K562 (cell line): Measurements from ENCODE around the gene TBPL2. TPM values are rescaled to one million over a fixed set of nuclear protein-coding genes. Genes with fewer than 3 reads are reported as not detected.
"Not testable (repeated sequence)": the region's sequence is repeated elsewhere in the genome, so short reads cannot be mapped to it uniquely, and the experiment has no call there.

Experiments used
- ATAC-seq: fragments of 200-7000 bp; cut with Tn5 transposase; 3 replicates; pipeline ENCODE4 v1.9.1; 2020; ENCODE audit warnings: moderate library complexity
- BruUV-seq: library from RNA; stranded (reverse); fragments of 400-500 nt; replicated peaks from 2 replicates; lab custom pipeline; 2021; lab: Mats Ljungman, UMichigan
- CTCF ChIA-PET: fragments of 300-600 bp; formaldehyde crosslinking; extraction: SDS; loops from one replicate; lab custom pipeline; 2021; ENCODE audit warnings: low intra/inter-chr PET ratio; lab: Yijun Ruan, JAX
- POLR2A ChIA-PET: fragments of 300-600, 350-650 bp; sonication (Branson Sonifier 250); formaldehyde crosslinking; extraction: SDS; loops from one replicate; lab custom pipeline; 2021; ENCODE audit warnings: antibody characterized with exemption, inconsistent platforms; lab: Yijun Ruan, JAX
- DNase-seq, 4 experiments: peaks; one replicate each; pipeline versions ENCODE4 v3.0.0 to v3.0.0-alpha.2; 2011 to 2018; ENCODE audit warnings: low spot score in 3 of 4, mixed read lengths in 3 of 4; ENCODE audit errors: extremely low read depth in 1 of 4
- FAIRE-seq: peaks from 2 replicates; lab custom pipeline; 2011; peaks lifted over from hg19 to GRCh38; lab: Jason Lieb, UNC
- H2AFZ ChIP-seq: 2 replicates; pipeline ENCODE4 v1.6.0; 2011; ENCODE audit warnings: low read depth, low read length, control low read depth, inconsistent platforms
- H3K27ac ChIP-seq: fragments of 200-600 bp; 3 replicates; pipeline ENCODE4 v1.8.0; 2011; ENCODE audit warnings: low read depth, mild to moderate bottlenecking, control low read depth, inconsistent platforms, low read length, moderate library complexity, mixed read lengths; ENCODE audit errors: extremely low read depth
- H3K27me3 ChIP-seq, 2 experiments: fragments of 300-600 bp in 1 of 2; 2 replicates in 1 of 2; 3 replicates in 1 of 2; pipeline versions ENCODE4 v1.6.0 to v1.8.0; 2011; ENCODE audit warnings: inconsistent platforms in 2 of 2, low read length in 2 of 2, mild to moderate bottlenecking in 1 of 2, mixed read lengths in 1 of 2, moderate library complexity in 1 of 2; ENCODE audit not compliant: control insufficient read depth in 2 of 2, insufficient read depth in 2 of 2
- H3K36me3 ChIP-seq: fragments of 300-600 bp; 3 replicates; pipeline ENCODE4 v1.8.0; 2011; ENCODE audit warnings: mild to moderate bottlenecking, low read length, inconsistent platforms; ENCODE audit not compliant: control insufficient read depth, insufficient read depth
- H3K4me1 ChIP-seq, 2 experiments: fragments of 200-600 bp in 1 of 2; replicated peaks in 1 of 2; 2 replicates in 1 of 2; 3 replicates in 1 of 2; pipeline versions ENCODE4 v1.5.1 to v1.8.0; 2011; ENCODE audit warnings: inconsistent platforms in 2 of 2, low read length in 2 of 2, mild to moderate bottlenecking in 1 of 2, mixed read lengths in 1 of 2, moderate library complexity in 1 of 2; ENCODE audit not compliant: control insufficient read depth in 2 of 2, insufficient read depth in 2 of 2
- H3K4me2 ChIP-seq: 2 replicates; pipeline ENCODE4 v1.6.1; 2011; ENCODE audit warnings: low read length, control low read depth, inconsistent platforms, mixed read lengths; ENCODE audit not compliant: insufficient read depth
- H3K4me3 ChIP-seq: fragments of 200-600 bp; sonication (generic), shearing (Covaris generic); 2 replicates; pipeline ENCODE4 v1.5.1; 2016; ENCODE audit warnings: control low read depth, inconsistent platforms
- H3K79me2 ChIP-seq: fragments of 200-600 bp; 3 replicates; pipeline ENCODE4 v1.8.0; 2011; ENCODE audit warnings: low read length, inconsistent platforms; ENCODE audit not compliant: control insufficient read depth, insufficient read depth
- H3K9ac ChIP-seq, 2 experiments: 2 replicates each; pipeline versions ENCODE4 v1.6.0 to v1.6.1; 2011; ENCODE audit warnings: low read depth in 2 of 2, low read length in 2 of 2, control low read depth in 1 of 2, inconsistent platforms in 1 of 2, mild to moderate bottlenecking in 1 of 2, mixed read lengths in 1 of 2; ENCODE audit not compliant: insufficient read depth in 1 of 2
- H3K9me1 ChIP-seq: one replicate; pipeline ENCODE4 v1.6.0; 2011; ENCODE audit warnings: inconsistent platforms, mild to moderate bottlenecking, low read length, moderate library complexity; ENCODE audit not compliant: control insufficient read depth, insufficient read depth
- H3K9me3 ChIP-seq: replicated peaks from 2 replicates; pipeline ENCODE4 v1.5.1; 2011; ENCODE audit warnings: low read depth, low read length, inconsistent platforms; ENCODE audit not compliant: control insufficient read depth, insufficient read depth
- H4K20me1 ChIP-seq: replicated peaks from 2 replicates; pipeline ENCODE4 v1.6.1; 2011; ENCODE audit warnings: low read length, inconsistent platforms, mixed read lengths; ENCODE audit not compliant: control insufficient read depth, insufficient read depth
- BMI1 ChIP-seq: fragments of 150-350 bp; IDR thresholded peaks from 2 replicates; pipeline ENCODE4 v1.6.1; 2014; ENCODE audit warnings: low read length
- DIDO1 ChIP-seq: fragments of 450-650 bp; IDR thresholded peaks from 2 replicates; pipeline ENCODE4 v1.6.1; 2016; ENCODE audit warnings: low read depth, missing biosample characterization, missing genetic modification characterization
- GATAD2B ChIP-seq: fragments of 450-650 bp; IDR thresholded peaks from 2 replicates; pipeline ENCODE4 v1.6.1; 2017; ENCODE audit warnings: mild to moderate bottlenecking, borderline replicate concordance
- MAFK ChIP-seq: IDR thresholded peaks from 2 replicates; pipeline ENCODE4 v1.6.1; 2011; ENCODE audit warnings: low read length, improper control_type of control experiment
- SUPT5H ChIP-seq: fragments of 450-650 bp; IDR thresholded peaks from 2 replicates; pipeline ENCODE4 v1.6.1; 2016
- TCF3 ChIP-seq: sonication (generic); formaldehyde crosslinking; IDR thresholded peaks from 2 replicates; pipeline ENCODE4 v1.4.0; 2020; ENCODE audit warnings: mild to moderate bottlenecking, missing genetic modification reagents
- YBX1 ChIP-seq: fragments of 450-650 bp; IDR thresholded peaks from 2 replicates; pipeline ENCODE4 v1.7.1; 2016; ENCODE audit warnings: mild to moderate bottlenecking
- ZBTB49 ChIP-seq: sonication (generic); formaldehyde crosslinking; IDR thresholded peaks from 2 replicates; pipeline ENCODE4 v1.8.0; 2022; ENCODE audit warnings: missing genetic modification reagents, mild to moderate bottlenecking, borderline replicate concordance
- ZNF589 ChIP-seq: fragments of 200-800 bp; sonication (Bioruptor generic); IDR thresholded peaks from 2 replicates; pipeline ENCODE4 v1.6.1; 2016; ENCODE audit warnings: low read depth, missing genetic modification characterization, missing compliant biosample characterization
- WGBS: fragments of 100-300 bp; shearing (Covaris generic); methylation state at CpG from one replicate; pipeline ENCODE4 v1.1.6; 2016; ENCODE audit warnings: low coverage, mixed read lengths; ENCODE audit not compliant: insufficient coverage; ENCODE audit errors: missing lambda C conversion rate; 5-methylcytosine and 5-hydroxymethylcytosine counted together
- in situ Hi-C: fragments of 300-500 bp; cut with MboI; formaldehyde crosslinking; loops from 4 replicates; pipeline ENCODE4 v1.15.0; 2018; ENCODE audit warnings: inconsistent platforms, mixed read lengths
- intact Hi-C: fragments of 100-400 bp; cut with micrococcal nuclease; formaldehyde crosslinking; loops from 2 replicates; pipeline ENCODE4 v1.14.2; 2022
- polyA plus RNA-seq, 8 experiments: library from polyadenylated mRNA; depleted of rRNA in 4 of 8; stranded (reverse) in 5 of 8; unstranded in 3 of 8; fragments of >200 nt; fragmentation: Nextera tagmentation in 2 of 8; fragmentation: Illumina TruSeq in 1 of 8; extraction: Ambion mirVana in 2 of 8; extraction: Trizol in 1 of 8; gene quantifications; 2 replicates each; pipeline versions ENCODE4 v1.2.1 to v1.2.3, GENCODE V29; 2011 to 2014; ENCODE audit warnings: inconsistent platforms in 1 of 8, missing spikeins in 1 of 8
- total RNA-seq, 7 experiments: library from RNA; depleted of rRNA in 6 of 7; stranded (reverse); fragments of >200 nt in 6 of 7; fragmentation: Illumina TruSeq in 2 of 7; extraction: Trizol in 2 of 7; gene quantifications; 2 replicates each; pipeline versions ENCODE4 v1.2.1 to v1.2.3, GENCODE V29; 2011 to 2021; ENCODE audit warnings: low replicate concordance in 1 of 7
- TF ChIP-seq, protein P1 (sequence below): fragments of 450-650 bp; IDR thresholded peaks from 2 replicates; pipeline ENCODE4 v1.6.1; 2016; ENCODE audit warnings: low read depth, mild to moderate bottlenecking, moderate library complexity

Gene TBPL2
- total and polyA plus RNA-seq, 9 of the 15 experiments (the other 6 are each of a cell fraction or from before 2014, with no cell fraction given) = not detected

DNA sequence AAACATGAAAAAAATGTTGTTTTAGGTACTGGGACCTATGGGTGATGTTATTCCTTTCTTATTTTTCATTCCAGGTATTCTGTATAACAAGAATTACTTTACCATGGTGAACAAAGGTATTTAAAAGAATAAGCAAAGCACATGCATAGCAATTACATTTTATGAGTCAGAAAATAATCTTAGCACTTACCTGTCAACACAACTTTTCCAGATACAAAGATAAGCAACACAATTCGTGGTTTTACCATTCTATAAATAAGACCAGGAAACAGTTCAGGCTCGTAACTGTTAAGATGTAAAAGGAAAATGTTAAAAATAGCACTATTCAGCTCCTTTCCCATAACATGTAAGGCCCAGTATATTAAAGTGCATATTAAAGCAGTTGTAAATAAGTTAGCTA, 16.4 kb downstream of the TBPL2 start:
- no TSS peak for BruUV-seq
- no peak for TF ChIP-seq DIDO1 (tag)
- TF ChIP-seq, protein P1, sequence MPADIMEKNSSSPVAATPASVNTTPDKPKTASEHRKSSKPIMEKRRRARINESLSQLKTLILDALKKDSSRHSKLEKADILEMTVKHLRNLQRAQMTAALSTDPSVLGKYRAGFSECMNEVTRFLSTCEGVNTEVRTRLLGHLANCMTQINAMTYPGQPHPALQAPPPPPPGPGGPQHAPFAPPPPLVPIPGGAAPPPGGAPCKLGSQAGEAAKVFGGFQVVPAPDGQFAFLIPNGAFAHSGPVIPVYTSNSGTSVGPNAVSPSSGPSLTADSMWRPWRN = no peak
- TF ChIP-seq MAFK = no peak
- TF ChIP-seq GATAD2B = no peak
- TF ChIP-seq YBX1 = no peak
- TF ChIP-seq SUPT5H = no peak
- no peak for TF ChIP-seq ZBTB49 (CRISPR knock-in tag)
- TF ChIP-seq ZNF589 (CRISPR knock-in tag) = no peak
- no peak for TF ChIP-seq BMI1
- TF ChIP-seq TCF3 = no peak
- TF ChIP-seq, all 486 proteins: peak for 0
- DNase-seq (no peak), ATAC-seq (no peak), FAIRE-seq (no peak)
- intact Hi-C loops (loop anchor here (10.0 kb wide), 1 partner anchor 49 kb away; no protein-coding TSS in a partner anchor), in situ Hi-C loops (no loop called here)
- 7% methylated on average over 2 of the region's 2 CpGs for WGBS
- no peak overlapping the region for H3K4me3 ChIP-seq
- H2AFZ ChIP-seq = no peak overlapping the region
- POLR2A ChIA-PET = no interaction called here
- CTCF ChIA-PET = no interaction called here
- H4K20me1 ChIP-seq = no peaks in the 10 kb centered on the region
- no peak overlapping the region for H3K27ac ChIP-seq
- no peaks in the 10 kb centered on the region for H3K9me1 ChIP-seq
- no peaks in the 10 kb centered on the region for H3K9me3 ChIP-seq
- no peaks in the 10 kb centered on the region for H3K79me2 ChIP-seq
- H3K4me1 ChIP-seq = peaks cover 0 to 4% of the 10 kb centered on the region in 2 experiments; a peak in 2 of 5 replicates
- H3K4me2 ChIP-seq = no peak overlapping the region
- no peaks in the 10 kb centered on the region for H3K36me3 ChIP-seq
- H3K9ac ChIP-seq = no peak overlapping the region
- no peaks in the 10 kb centered on the region for H3K27me3 ChIP-seq

DNA sequence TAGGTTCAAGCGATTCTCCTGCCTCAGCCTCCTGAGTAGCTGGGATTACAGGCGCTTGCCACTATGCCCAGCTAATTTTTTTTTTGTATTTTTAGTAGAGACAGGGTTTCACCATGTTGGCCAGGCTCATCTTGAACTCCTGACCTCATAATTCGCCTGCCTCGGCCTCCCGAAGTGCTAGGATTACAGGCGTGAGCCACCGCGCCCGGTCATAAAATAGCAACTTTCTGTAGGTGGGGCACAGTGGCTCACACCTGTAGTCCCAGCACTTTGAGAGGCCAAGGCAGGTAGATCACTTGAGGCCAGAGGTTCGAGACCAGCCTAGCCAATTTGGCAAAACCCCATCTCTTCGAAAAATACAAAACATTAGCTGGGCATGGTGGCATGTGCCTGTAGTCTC, 18.1 kb downstream of the TBPL2 start:
- POLR2A ChIA-PET = interaction anchor here (1.0 kb wide), 1 partner anchor 9 kb away, joined by 3 read pairs; no protein-coding TSS in a partner anchor
- H3K27me3 ChIP-seq, H3K9me1 ChIP-seq, CTCF ChIA-PET, H3K27ac ChIP-seq, H3K79me2 ChIP-seq, H2AFZ ChIP-seq, FAIRE-seq, H3K9ac ChIP-seq, in situ Hi-C loops, DNase-seq, BruUV-seq, H3K36me3 ChIP-seq, H3K4me2 ChIP-seq, H3K9me3 ChIP-seq, ATAC-seq, H4K20me1 ChIP-seq, H3K4me3 ChIP-seq: not testable (repeated sequence)
- 85% methylated on average over 9 of the region's 11 CpGs for WGBS
- intact Hi-C loops = loop anchor here (10.0 kb wide), 1 partner anchor 48 kb away; no protein-coding TSS in a partner anchor
- peaks cover 3 to 13% of the 10 kb centered on the region in 2 experiments; a peak in 3 of 5 replicates for H3K4me1 ChIP-seq
